Subcutaneous adipose tissue (tissue), 4 donors: Measurements from ENCODE around the gene RNASEH2B. TPM values are rescaled to one million over a fixed set of nuclear protein-coding genes. Genes with fewer than 3 reads are reported as not detected.

Experiments used
- total RNA-seq, 4 donors: library from RNA; depleted of rRNA; stranded (reverse); fragments of >200 nt; gene quantifications; one replicate each; pipeline ENCODE4 v1.1.0, GENCODE V29; 2016
- TF ChIP-seq, protein P1 (sequence below): fragments of 450-650 bp; IDR thresholded peaks from one replicate; pipeline ENCODE4 v1.5.1; 2016; ENCODE audit warnings: low read depth, mild to moderate bottlenecking, control low read depth, antibody characterized with exemption, moderate library complexity

Gene RNASEH2B
- total RNA-seq, 4 donors from 2014 or later = 23.4 to 63.6 (median 39.0) TPM

DNA sequence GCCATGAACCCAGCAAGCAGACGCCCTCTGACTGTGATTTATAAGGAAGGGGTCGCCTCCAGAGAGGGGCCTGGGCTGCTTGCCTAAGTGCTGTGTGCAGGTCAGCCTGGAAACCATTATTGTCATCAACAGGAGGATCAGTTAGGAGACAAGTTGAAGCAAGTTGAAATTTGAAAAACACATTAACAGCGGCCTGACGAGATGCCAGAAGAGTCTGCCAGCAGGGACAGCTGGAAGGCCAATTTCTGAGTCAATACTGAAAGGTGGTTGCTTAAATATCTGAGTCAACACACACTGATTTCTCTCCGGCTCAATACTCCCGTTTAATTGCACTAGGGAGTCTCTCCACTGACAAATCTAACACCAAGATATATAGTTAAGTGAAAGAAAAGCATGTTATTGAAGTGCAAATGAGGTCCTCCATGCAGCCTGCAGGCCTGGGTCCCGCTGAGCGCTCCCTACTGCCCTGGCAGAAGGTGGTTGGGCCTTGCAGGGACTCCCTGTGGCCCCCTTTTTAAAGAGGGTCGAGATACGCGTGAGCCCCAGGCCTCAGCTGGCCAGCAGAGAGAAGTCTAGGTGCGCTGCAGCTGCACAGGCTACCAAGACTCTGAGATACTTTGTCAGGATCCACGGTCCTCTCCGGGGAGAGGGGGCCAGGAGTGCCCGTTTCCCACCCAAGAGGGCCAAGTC is 91.1 kb downstream of the RNASEH2B start:
- TF ChIP-seq, protein P1, sequence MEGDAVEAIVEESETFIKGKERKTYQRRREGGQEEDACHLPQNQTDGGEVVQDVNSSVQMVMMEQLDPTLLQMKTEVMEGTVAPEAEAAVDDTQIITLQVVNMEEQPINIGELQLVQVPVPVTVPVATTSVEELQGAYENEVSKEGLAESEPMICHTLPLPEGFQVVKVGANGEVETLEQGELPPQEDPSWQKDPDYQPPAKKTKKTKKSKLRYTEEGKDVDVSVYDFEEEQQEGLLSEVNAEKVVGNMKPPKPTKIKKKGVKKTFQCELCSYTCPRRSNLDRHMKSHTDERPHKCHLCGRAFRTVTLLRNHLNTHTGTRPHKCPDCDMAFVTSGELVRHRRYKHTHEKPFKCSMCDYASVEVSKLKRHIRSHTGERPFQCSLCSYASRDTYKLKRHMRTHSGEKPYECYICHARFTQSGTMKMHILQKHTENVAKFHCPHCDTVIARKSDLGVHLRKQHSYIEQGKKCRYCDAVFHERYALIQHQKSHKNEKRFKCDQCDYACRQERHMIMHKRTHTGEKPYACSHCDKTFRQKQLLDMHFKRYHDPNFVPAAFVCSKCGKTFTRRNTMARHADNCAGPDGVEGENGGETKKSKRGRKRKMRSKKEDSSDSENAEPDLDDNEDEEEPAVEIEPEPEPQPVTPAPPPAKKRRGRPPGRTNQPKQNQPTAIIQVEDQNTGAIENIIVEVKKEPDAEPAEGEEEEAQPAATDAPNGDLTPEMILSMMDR = no peak

DNA sequence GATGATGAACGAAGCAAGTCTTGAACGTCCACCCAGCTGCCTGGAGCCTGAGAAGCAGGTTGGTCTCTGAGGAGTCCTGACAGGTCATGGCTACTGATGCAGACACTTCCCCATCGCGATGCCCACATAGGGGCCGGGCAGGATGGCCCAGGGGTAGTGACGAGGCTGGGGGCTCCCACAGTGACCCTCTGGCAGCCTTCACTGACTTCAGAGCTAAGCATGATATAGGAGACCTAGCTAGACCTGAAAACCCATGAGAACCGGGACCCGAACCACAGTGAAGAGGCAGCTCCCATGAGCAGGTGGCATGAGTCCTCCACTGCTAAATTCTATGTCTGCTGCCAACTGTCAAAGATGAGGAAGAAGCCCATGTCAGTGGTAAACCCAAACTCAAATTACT is 91.7 kb downstream of the RNASEH2B start:
- TF ChIP-seq, protein P1 = no peak

DNA sequence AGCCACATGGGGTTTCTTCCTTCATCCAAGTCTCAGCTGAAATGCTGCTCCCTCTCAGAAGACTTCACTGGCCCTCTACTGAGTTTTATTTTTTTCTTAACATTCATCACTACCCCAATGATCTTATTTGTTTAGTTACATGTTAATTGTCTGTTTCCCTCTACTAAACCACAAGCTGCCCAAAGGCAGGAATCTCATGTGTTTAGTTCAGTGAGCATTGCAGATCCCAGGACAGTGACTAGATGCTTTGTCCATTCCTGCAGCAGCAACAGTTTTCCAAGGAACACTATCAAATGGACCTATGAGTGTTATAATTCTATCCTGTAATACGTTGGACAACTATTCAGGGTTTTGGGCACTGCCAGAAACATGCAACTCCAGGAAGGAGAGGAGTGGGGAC is 93.1 kb downstream of the RNASEH2B start:
- TF ChIP-seq, protein P1 = no peak

DNA sequence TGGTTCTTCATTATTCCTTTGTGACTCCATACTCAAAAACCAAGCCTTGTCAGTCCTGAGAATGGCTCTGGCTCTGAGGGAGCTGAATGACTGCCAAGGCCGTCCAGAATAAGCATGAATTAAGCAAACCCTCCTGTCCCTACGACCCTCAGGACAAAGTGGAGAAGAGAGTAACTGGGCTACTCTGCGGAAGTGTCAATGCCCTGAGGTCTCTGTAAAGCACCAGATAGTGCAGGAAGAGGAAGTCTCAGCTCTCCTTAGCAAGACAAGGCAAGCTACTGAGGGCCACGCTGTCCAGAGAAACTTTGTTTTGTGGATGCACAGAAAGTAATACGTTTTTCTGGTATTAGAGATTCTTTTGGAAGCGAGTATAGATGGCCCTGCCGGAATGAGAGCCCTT is 94.1 kb downstream of the RNASEH2B start:
- TF ChIP-seq, protein P1 = no peak

DNA sequence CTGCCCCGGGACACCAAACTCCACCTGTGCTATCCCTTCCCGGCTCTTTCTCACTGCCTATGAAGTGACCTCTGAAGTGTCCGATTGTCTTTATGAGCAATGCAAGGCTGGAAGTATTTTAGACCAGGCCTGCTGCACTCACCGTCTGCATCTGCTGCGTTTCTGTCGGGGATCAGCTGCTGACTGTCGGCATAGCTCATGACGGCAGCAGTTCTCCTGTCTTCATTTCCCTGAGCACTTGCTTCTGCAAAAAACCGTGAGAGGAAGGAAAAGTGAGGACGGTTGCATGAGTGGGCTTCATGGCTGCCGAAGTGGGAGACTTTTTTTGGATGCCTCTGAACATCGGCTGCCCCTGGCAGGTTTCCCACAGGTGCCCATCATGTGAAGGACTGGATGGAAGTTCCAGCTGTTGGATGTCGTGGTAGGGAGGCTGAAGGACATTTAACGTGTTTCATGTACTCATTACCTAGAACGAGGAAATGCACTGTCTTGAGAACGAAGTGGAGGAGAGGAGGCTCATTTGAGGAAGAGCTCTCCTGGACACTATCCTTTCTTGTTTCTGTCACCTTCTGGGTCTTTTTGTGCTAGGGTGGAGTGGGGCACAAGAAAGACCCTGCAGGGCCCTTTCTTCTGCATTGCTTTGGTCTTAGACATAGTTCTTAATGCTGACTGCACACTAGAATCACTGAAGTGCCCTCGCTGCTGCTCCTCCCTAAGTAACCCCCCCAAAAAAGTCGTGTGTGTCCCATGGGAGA is 94.7 kb downstream of the RNASEH2B start:
- TF ChIP-seq, protein P1 = no peak

DNA sequence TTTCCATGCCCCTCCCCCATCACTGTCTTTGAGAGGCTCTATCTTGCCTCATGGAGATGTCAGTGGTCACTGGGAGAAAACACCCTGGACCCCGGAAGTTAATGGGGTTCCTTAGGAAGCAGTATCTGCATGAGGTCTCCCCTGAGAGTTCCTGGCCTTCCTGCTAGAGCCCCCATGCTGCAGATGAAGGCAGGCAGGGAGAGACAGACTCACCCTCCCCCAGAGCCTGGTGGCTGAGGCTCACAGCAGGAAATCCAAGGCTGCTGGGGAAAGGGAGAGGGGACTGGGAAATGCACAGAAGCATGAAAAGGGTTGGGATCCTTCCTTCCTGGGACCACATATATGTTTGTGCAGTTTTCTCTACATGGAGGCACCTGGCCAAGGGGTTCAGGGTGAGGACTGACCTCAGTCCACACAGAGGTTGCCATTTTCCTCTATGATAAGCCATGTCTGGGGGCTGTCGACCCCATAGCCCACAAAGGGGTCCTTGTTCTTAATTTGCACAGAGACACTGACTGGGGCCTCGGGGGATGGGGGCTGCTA is 95.4 kb downstream of the RNASEH2B start:
- TF ChIP-seq, protein P1 = no peak

DNA sequence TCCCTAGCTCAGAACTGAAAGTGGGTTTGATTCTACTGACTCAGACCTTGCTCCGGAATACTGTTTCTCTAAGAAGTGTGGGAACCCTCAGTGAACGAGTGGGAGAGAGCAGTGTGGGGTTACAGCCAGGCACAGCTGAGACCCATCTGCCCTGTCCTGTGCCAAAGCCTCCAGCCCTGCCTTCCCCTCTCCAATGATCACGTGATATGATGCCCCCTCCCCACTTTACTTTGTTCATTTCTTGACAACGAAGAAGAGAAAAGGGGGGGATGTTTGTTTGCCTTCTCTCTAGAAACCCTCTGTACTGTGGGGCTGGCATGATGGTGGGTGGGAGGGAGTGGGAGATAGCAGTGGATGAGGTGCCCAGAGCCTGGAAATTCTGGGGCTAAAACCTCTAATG is 96.0 kb downstream of the RNASEH2B start:
- TF ChIP-seq, protein P1 = no peak
